Uterine smooth muscle cell (primary cell): ENCODE data around the gene UBXN2A. TPM values are rescaled to one million over a fixed set of nuclear protein-coding genes. Genes with fewer than 3 reads are reported as not detected.

Source experiments
- total RNA-seq: library from RNA; depleted of rRNA; stranded (reverse); fragments of >200 nt; gene quantifications from 2 replicates; pipeline ENCODE4 v1.2.3, GENCODE V29; 2014

The UBXN2A gene
- 11.6 and 13.9 TPM in 2 replicates for total RNA-seq

DNA sequence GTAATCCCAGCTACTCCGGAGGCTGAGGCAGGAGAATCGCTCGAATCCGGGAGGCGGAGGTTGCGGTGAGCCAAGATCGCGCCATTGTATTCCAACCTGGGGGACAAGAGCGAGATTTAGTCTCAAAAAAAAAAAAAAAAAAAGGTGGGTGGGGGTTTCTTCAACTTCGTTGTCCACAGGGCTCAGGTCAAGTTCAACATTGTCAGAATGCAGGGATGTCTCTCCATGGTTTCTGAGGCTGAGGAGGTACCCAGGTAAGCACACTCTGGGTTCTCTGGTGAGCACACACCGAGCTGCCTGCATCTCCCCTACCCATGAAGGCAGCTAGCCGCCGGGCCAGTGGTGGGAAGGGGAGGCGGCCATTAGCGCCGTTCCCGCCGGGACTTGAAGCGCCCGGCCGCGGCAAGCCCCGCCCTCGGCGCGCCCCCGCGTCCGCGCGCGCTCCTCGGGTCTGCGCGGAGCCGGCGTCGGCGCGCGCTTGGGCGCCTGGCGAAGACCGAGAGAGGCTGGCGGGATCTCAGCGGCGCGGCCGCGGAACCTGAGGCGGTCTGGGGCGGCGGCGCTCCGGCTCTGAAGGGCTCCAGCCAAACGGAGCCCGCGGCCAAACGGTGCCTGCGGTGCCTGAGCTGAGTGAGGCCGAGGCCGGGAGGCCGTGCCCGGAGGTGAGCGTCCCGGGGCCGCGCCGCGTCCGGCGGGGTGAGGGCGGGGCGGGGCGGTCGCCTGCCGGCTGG, at the start of gene UBXN2A:
UBXN2A (plus strand) TSS at position 477 of the 731 bp plus-strand sequence. CDS start 17,852 bp downstream, outside the sequence.

GRCh38 chr2:23926750-23927571, 13.3 kb upstream of the UBXN2A start, which contains the start of gene ATAD2B:
TSS of gene ATAD2B (minus strand) at chr2:23927123. CDS start at chr2:23926770, 353 bp downstream.

DNA sequence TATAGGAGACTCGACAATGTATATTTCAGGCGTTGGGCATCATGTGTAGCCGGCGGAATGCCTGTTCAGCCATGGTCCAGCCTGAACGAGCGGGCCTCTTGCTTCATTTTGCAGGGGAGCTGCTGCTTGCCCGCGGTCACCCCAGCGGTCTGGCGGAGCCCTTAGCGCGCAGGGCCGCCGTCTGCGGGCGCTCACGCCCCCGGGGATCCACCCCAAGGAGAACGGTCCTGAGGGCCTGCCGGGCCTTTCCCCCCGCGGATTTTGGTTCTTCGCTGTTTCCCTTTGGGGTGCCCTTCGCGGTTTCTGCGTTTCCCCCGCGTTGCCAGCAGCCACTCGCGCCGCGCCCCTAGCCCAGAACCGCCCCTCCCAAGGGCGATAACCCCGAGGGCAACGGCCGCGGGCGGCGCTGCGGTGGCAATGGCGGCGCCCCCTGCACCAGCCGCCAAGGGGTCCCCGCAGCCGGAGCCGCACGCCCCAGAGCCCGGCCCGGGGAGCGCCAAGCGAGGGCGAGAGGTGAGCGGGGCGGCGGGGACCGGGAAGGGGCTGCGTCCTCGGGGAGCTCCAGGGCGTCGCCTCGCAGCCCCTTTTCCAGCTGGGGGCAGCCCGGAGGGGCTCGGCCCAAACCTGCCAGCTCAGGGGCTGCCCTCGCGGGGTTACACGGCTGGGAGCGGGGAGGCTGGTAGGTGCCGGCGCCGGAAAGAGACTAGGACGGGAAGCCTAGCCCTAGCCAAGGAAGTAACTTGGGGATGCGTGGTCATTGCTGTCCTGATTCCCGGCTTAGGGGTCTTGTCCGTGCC, 69.6 kb downstream of the UBXN2A start, which contains the start of gene MFSD2B:
MFSD2B (plus strand) TSS at position 406 of the 797 bp plus-strand sequence; CDS start at position 418, 12 bp downstream.

DNA sequence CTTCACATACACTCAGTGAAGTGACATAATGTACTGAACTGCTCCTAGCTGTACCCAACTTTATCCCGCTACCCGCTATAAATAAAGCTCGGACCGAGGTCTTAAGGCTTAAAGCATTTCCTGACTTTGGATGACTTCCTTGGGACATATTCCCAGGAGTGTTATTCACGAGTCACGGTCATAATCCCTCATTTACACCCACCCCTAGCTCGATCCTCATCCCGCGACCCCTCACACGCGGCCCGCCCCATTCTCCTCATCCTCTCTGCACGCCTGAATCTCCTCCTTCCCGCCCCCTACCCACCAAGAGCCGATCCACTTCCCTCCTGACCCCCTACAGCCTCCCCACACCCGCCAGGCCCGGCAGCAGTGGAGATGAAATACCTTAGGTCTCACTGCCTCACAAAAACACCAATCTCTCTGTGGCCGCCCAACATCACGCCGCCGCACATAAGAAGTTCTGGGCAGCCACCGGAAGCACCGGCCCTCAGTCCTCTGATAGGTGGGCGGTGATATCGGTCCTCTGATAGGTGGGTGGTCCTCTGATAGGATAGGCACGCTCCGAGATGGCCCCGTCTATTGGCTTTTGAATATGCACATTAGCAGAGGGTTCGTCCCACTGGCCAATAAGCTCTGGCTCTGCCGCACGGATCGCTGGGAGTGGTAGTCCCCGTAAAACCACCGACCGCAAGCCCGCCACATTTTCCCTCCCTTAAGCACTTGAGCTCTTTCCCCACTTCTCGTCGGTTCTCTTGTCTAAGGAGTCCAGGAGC, 106.9 kb downstream of the UBXN2A start, which contains the start of gene WDCP:
WDCP (minus strand) TSS at position 462 of the 773 bp plus-strand sequence. CDS start 7,897 bp downstream, outside the sequence.

DNA sequence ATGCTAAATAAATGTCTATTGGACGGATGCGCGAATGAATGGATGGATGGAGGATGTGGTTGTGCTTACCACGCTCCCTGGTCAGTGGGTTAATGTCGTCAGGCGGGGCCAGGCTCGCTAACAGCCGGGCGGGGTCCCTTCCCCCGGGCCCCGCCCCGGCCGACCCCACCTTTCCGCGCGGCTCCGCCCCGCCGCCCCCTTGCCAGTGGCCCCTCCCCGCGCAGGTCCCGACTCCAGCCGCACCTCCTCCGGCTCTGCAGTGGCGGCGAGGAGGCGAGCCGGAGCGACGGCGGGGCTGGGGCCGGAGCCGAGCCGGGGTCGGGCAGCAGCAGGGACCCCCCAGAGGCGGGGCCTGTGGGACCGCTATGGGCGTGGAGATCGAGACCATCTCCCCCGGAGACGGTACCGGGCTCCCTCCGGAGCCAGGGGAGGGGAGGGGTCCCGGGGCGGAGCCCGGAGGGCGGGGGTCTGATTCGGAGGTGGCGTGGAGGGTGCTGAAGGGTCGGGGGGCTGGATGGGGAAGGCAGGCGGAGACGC, 109.3 kb downstream of the UBXN2A start, which contains the start of gene FKBP1B:
FKBP1B (plus strand) TSS at position 257 of the 537 bp plus-strand sequence; CDS start at position 366, 109 bp downstream.

Other genes with a start within 250 kb of the UBXN2A start
- 12.0 and 15.4 TPM in 2 replicates for gene ATAD2B, start 13.3 kb upstream of the UBXN2A start, total RNA-seq
- gene MFSD2B, start 69.6 kb downstream of the UBXN2A start, total RNA-seq: under 0.01 and 0.11 TPM in 2 replicates
- 9.0 and 12.1 TPM in 2 replicates for gene WDCP, start 106.9 kb downstream of the UBXN2A start, total RNA-seq
- 6.6 and 10.9 TPM in 2 replicates for gene FKBP1B, start 109.3 kb downstream of the UBXN2A start, total RNA-seq
- gene SF3B6, start 135.9 kb downstream of the UBXN2A start, total RNA-seq: 139 and 147 TPM in 2 replicates
- 31.3 and 65.1 TPM in 2 replicates for gene TP53I3, start 144.4 kb downstream of the UBXN2A start, total RNA-seq
- 0.33 and 0.62 TPM in 2 replicates for gene PFN4, start 182.9 kb downstream of the UBXN2A start, total RNA-seq
- 6.6 and 11.0 TPM in 2 replicates for gene FAM228B, start 183.0 kb downstream of the UBXN2A start, total RNA-seq
- gene FAM228A, start 234.6 kb downstream of the UBXN2A start, total RNA-seq: under 0.01 and 0.11 TPM in 2 replicates